22Rv1 (cell line): ENCODE measurements around the gene WBP1L.
"Not testable (repeated sequence)": the region's sequence is repeated elsewhere in the genome, so short reads cannot be mapped to it uniquely, and the experiment has no call there.

Experiments used
- ZFX ChIP-seq: fragments of 450-650 bp; IDR thresholded peaks from 2 replicates; pipeline ENCODE4 v1.6.1; 2017; ENCODE audit warnings: antibody characterized with exemption, borderline replicate concordance
- TF ChIP-seq, protein P1 (sequence below): fragments of 450-650 bp; IDR thresholded peaks from 2 replicates; pipeline ENCODE4 v1.5.1; 2017; ENCODE audit warnings: mild to moderate bottlenecking

DNA sequence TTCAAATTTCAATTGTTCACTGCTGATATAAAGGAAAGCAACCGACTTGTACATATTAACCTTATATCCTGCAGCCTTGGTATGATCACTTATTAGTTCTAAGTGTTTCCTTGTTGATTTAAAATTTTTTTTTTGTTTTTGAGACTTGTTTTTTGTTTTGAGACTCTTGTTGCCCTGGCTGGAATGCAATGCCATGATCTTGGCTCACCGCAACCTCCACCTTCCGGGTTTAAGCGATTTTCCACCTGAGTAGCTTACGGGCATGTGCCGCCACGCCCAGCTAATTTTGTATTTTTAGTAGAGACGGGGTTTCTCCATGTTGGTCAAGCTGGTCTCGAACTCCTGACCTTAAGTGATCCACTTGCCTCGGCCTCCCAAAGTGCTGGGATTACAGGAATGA, 48.3 kb upstream of the WBP1L start:
- TF ChIP-seq, protein P1, sequence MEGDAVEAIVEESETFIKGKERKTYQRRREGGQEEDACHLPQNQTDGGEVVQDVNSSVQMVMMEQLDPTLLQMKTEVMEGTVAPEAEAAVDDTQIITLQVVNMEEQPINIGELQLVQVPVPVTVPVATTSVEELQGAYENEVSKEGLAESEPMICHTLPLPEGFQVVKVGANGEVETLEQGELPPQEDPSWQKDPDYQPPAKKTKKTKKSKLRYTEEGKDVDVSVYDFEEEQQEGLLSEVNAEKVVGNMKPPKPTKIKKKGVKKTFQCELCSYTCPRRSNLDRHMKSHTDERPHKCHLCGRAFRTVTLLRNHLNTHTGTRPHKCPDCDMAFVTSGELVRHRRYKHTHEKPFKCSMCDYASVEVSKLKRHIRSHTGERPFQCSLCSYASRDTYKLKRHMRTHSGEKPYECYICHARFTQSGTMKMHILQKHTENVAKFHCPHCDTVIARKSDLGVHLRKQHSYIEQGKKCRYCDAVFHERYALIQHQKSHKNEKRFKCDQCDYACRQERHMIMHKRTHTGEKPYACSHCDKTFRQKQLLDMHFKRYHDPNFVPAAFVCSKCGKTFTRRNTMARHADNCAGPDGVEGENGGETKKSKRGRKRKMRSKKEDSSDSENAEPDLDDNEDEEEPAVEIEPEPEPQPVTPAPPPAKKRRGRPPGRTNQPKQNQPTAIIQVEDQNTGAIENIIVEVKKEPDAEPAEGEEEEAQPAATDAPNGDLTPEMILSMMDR: not testable (repeated sequence)
- TF ChIP-seq ZFX: not testable (repeated sequence)
